Gastrocnemius medialis (tissue), 4 donors: Measurements from ENCODE around the gene SERPINE2.

Experiments used
- POLR2A ChIP-seq, 2 donors: fragments of 450-650 bp; IDR thresholded peaks; one replicate each; pipeline ENCODE4 v1.6.1; 2017; ENCODE audit warnings: antibody characterized with exemption in 2 of 2, mild to moderate bottlenecking in 2 of 2, moderate library complexity in 2 of 2
- TF ChIP-seq, protein P1 (sequence below), 5 experiments: fragments of 450-650 bp in 3 of 5; fragments of 200-600 bp in 2 of 5; sonication (generic) in 2 of 5; IDR thresholded peaks in 4 of 5; conservative IDR thresholded peaks in 1 of 5; 1 replicate in 4 of 5; 2 replicates in 1 of 5; pipeline ENCODE4 v1.5.1; 2016 to 2019; ENCODE audit warnings: antibody characterized with exemption in 5 of 5, mild to moderate bottlenecking in 3 of 5, moderate library complexity in 3 of 5

DNA sequence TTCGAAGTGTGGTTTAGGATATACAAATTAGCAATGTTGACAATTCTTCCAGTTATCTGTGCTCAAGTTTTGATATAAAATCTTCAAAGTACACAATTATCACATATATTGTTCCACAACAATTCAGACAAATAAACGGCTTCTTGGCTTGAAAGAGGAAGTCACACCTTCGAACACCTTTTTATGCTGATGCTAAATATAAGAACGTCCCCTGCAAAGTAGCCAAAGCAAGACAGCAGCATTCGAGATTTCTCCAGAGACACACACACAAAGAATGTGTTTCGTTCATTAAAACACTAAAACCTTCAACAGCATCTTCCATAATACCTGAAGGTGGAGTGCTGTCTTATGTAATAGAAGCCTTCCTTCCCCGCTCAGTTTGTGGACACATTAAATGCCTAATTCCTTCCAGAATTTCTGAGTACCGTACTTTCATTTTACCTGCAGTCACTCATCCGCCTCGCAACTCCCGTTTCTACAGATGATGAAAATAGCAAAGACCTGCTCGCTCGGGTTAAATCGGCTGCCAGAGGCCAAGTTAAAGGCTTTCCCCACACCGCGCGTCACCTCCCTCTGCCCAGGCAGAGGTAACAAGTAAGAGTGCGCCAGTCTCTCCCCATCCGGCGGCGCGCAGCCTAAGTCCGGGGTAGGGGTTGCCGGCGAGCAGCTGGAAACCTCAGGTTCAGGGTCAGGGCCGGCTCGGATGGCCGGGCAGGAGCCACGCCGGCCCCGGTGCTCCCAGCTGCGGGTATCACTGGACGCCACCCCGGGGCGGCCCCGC lies 847 bp downstream of the SERPINE2 start:
- TF ChIP-seq POLR2A (IDR thresholded peaks at IDR 0.05), result no peak
- TF ChIP-seq, protein P1, sequence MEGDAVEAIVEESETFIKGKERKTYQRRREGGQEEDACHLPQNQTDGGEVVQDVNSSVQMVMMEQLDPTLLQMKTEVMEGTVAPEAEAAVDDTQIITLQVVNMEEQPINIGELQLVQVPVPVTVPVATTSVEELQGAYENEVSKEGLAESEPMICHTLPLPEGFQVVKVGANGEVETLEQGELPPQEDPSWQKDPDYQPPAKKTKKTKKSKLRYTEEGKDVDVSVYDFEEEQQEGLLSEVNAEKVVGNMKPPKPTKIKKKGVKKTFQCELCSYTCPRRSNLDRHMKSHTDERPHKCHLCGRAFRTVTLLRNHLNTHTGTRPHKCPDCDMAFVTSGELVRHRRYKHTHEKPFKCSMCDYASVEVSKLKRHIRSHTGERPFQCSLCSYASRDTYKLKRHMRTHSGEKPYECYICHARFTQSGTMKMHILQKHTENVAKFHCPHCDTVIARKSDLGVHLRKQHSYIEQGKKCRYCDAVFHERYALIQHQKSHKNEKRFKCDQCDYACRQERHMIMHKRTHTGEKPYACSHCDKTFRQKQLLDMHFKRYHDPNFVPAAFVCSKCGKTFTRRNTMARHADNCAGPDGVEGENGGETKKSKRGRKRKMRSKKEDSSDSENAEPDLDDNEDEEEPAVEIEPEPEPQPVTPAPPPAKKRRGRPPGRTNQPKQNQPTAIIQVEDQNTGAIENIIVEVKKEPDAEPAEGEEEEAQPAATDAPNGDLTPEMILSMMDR (IDR thresholded peaks at IDR 0.05 in 4 of 5, conservative IDR thresholded peaks at IDR 0.05 in 1 of 5), result no peak
